ENCODE results near the gene CYP4F8. TPM values are rescaled to one million over a fixed set of nuclear protein-coding genes. Genes with fewer than 3 reads are reported as not detected.
A peak's percentile ranks its signal among the peaks of the same experiment; 100 is the strongest.
"Not testable (repeated sequence)": the region's sequence is repeated elsewhere in the genome, so short reads cannot be mapped to it uniquely, and the experiment has no call there.

CYP4F8 gene, protein sequence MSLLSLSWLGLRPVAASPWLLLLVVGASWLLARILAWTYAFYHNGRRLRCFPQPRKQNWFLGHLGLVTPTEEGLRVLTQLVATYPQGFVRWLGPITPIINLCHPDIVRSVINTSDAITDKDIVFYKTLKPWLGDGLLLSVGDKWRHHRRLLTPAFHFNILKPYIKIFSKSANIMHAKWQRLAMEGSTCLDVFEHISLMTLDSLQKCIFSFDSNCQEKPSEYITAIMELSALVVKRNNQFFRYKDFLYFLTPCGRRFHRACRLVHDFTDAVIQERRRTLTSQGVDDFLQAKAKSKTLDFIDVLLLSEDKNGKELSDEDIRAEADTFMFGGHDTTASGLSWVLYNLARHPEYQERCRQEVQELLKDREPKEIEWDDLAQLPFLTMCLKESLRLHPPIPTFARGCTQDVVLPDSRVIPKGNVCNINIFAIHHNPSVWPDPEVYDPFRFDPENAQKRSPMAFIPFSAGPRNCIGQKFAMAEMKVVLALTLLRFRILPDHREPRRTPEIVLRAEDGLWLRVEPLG
- not detected in 2 replicates for total RNA-seq (2014; rRNA removed; shearing (Covaris generic))
- polyA plus RNA-seq (2015; cell fraction: cytosol; rRNA removed) = not detected in 2 replicates
- polyA plus RNA-seq (2015; cell fraction: nucleus; rRNA removed) = not detected in 2 replicates

DNA sequence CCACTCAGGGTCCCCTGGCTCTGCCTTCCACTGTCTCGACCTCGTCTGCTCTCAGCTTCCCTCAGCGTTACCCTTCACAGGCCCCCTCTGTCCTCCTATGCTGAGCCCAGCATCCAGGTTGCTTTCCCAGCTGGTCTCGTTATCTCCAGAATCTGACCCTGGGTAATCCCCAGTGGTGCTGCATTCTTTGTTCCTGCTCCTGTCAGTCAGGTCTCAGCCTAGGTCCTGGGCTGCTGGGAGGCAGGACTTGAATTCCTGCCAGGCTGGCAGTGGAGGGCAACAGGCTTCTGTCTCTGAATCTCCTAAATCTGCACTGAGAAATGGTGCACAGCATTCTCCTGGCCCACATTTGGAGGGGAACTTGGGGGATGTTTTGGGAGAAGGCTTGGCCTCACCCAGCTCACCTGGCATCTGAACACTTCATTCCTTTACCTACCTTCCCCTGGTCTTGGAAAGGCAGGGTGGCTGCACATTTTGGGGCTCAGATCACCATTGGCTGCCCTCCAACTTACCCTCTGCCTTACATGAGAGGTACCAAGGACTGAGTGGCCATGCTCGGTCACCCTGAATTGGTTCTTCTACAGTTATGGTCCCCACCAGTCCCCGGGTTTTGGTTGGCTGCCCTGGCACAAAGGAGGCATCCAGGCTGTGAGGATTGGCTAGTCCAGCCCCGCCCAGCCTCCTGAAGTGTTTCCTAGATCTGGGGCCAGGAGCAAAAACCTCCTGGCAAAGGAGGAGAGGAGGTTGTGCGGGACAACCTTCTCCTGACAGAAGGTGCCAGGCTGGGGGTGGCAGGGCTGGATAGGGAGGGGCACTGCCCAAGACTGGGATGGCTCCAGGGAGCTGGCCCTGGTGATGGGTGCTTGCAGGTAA, at the start of gene CYP4F8:
CYP4F8 (plus strand) TSS at position 712 of the 873 bp plus-strand sequence. CDS start 399 bp downstream, outside the sequence.
- DNase-seq (ENCODE audit: low read depth) = no peak

DNA sequence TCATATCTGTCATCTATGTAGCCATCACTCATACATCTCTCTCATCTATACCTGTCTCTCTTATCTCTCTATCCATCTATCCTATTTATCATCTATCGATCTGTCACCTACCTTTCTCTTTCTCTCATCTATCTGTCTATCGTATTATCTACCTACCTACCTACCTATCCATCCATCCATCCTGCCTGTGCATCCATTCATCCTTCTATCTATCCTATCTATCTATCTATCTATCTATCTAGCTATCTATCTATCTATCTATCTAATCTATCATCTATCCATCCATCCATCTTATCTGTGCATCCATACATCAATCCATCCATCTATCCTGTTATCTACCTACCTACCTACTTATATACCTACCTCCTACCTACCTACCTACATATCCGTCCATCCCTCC, 44.6 kb upstream of the CYP4F8 start:
- no peak for DNase-seq (ENCODE audit: low read depth)

DNA sequence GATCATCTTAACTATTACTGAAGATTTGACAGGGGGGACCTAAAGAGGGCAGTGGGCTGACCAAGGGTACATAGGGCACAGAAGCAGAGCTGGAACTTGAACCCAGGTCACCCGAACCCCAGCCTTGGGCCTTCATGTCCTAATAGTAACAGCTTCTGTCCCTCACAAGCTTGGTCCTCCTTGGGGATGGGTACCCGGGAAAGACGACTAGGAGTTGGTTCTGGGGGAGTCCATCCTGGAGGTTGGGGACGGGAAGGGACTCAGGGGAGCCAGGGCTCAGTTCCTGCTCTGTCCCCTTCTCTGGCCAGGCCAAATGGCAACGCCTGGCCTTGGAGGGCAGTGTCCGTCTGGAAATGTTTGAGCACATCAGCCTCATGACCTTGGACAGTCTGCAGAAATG, 39.6 kb upstream of the CYP4F8 start:
- DNase-seq (ENCODE audit: low read depth) = no peak

DNA sequence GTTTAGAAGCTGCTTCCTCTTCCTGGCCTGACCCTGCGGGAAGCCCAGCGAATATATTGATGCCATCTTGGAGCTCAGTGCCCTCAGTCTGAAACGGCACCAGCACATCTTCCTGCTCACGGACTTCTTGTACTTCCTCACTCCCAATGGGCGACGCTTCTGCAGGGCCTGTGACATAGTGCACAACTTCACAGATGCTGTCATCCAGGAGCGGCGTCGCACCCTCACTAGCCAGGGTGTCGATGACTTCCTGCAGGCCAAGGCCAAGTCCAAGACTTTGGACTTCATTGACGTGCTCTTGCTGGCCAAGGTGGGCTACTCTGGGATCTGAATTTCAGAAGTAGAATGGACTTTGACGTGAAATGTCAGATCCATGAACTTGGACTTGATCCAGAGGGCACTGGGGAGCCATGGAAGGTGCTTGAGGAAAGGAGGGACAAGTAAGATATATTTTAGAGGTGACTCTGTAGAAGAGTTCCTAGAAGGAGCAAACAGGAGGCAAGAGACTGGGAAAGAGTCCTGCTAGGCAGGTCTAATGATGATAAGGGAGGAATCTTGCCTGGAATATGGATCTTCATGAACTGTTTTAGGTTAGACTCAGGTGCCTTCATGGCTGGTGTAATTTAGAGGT, 38.4 kb upstream of the CYP4F8 start:
- DNase-seq (ENCODE audit: low read depth) = no peak

DNA sequence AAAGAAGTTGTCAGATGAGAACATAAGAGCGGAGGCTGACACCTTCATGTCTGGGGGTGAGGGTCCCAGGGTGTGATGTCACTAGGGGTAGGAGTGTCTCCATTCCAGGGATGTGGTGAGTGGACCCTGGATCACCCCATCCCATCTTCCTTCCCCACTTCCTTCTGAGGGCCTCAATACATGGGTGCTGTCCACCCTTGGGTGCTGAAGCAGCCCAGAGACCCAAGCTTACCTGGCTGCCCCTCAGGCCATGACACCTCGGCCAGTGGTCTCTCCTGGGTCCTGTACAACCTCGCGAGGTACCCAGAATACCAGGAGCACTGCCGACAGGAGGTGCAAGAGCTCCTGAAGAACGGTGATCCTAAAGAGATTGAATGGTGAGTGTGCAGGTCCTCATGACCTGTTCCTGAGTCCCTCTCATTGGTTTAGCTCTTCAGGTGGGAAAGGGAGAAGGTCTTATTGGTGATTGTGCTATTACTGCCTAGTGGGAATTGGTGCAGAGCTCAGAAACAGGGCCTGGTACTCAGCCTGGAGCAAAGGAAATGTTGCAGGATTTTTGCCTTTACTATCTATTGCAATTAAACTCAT, 37.7 kb upstream of the CYP4F8 start:
- no peak for DNase-seq (ENCODE audit: low read depth)

DNA sequence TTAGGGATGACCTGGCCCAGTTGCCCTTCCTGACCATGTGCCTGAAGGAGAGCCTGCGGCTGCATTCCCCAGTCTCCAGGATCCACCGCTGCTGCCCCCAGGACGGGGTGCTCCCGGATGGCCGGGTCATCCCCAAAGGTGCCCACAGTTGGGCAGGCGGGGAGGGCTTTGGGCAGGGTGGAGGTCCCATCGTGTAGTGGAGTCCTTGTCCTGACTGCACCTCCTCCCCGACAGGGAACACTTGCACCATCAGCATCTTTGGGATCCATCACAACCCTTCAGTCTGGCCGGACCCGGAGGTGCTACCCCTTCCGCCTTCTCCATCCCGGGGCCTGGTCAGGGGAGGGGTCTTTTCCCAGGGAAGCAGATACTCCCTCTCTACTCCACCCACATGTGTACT, 31.7 kb upstream of the CYP4F8 start:
- DNase-seq (ENCODE audit: low read depth) = no peak

DNA sequence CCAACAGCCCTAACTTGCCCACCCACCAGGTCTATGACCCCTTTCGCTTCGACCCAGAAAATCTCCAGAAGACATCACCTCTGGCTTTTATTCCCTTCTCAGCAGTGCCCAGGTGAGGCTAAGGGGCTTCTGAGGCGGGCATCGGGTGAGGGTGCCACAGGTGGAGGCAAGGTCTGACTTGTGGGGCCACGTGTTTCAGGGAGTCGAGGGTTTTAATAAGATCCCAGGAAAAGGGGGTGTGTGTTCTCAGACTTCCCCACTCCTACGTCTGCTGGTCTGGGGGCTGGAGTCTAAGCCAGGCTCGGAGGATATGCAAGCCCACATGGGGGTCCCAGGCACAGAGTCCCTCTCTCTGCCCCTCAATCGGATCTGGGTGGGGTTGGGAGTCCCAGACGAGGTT, 30.9 kb upstream of the CYP4F8 start:
- no peak for DNase-seq (ENCODE audit: low read depth)

DNA sequence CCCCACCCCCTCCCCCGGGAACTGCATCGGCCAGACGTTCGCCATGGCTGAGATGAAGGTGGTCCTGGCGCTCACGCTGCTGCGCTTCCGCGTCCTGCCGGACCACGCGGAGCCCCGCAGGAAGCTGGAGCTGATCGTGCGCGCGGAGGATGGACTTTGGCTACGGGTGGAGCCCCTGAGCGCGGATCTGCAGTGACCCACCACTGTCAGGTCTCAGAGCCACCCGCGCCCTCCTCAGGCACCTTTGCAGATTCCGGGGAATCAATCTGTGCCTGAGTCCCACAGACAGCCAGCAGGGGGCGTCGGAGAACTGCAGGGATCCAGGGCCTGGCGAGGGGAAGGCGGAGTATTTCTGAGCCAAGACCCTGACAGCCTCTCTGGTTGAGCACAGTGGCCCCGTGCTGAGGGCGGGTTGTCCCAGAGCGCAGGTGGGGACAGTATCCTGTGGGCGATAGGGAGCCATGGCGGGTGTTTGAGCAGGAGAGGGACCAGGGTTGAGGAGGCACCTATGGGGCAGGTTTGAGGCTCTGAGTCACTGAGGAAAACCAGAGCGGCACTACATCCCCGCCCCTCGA, 30.4 kb upstream of the CYP4F8 start:
- peak; percentile 62 for DNase-seq (ENCODE audit: low read depth)

DNA sequence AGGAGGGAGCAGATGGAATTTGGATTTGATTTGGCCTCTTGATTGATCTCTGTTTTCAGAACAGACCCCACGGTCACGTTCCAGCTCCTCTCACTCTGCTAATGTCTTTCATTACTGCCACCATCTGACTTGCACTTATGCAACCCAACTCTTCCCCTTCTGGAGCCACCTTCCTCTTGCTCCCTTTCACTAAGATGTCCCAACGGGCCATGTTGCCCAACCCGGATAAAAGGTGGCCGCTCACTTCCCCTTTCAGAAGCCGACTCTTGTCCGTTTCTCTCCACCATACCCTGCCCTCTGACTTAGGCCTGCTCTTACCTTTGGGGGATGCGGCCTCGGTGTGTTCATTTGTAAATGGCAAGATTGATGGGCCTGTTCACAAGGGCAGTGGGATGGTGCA, 27.4 kb upstream of the CYP4F8 start:
- DNase-seq (ENCODE audit: low read depth) = no peak

DNA sequence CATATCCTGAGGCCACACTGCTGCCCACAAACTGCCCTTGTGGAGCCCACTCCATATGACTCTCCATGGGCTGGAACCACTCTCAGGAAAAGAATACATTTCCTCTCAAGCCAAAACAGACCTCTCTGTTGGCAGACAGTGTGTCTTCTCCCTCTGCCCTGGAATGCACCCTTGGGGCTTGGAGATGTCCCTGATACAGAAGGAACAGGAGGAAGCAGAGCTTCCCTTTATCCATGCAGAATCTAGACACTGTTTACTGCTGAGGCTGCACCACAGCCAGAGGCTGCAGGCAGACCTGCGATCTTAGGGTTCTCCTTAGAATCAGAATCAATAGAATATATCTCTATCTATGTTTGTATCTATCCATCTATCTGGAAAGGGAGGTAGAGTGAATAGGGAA, 26.8 kb upstream of the CYP4F8 start:
- DNase-seq (ENCODE audit: low read depth) = no peak

DNA sequence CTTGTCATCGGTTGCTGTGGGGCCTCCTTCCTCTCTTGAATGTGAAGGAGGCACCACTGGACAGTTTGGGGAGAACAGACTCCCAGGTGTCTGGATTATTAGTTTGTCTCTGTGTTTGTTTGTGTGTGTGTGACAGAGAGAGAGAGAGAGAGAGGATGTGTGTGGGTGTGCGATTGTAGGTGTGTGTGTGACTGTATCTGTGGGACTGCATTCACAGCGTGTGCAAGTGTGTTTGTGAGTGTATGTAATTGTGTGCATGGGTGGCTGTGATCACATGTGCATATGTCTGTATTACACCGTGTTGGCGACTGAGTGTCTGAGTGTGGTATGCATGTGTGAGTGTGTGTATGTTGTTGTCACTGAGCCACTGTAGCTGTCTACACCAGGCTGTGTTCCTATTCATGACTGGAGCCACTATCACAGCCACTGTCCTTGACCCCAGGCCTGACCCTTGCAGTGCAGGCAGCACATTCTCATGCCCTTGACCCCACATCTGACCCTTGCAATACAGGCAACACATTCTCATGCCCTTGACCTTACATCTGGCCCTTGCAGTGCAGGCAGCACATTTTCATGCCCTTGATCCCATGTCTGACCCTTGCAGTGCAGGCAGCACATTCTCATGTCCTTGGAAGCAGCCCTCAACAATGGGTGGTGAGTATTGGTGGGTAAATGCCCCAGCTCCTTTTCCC, 25.1 kb upstream of the CYP4F8 start:
- DNase-seq (ENCODE audit: low read depth) = no peak

DNA sequence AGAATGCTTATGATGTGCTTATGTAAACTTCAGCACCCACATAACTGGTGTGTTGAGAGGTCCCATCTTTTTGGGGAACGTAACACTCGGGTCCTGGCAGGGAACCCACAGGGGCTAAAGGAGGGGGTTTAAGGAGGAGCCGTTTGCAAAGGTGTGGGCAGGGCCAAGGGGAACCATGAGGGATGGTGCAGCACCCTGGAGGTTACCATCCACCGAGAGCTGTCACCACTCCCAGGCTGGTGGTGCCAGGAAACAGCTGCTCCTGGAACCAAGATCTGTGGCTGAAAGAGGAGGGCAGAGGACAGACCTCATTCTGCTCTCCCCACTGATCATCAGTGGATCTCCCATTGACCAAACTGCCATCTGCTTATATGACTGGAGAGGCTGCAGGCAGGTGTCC, 23.2 kb upstream of the CYP4F8 start:
- no peak for DNase-seq (ENCODE audit: low read depth)

DNA sequence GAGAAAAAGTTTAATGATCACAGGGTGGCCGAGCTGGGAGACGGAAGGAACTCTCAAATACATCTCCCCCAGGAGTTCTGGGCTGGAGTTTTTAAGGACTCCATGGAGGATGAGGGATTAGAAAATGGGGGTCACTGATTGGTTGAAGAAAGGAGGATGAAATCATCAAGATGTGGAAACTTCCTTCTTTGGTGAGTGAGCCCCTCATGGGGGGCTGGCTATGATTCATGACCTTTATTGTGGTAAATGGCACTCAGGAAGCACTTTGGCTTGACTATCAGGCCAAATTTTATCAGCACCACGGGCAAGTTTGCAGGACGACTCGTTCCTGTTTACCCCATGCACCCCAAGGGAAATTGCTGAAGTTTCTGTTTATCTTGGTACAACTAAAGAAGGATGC, 22.5 kb upstream of the CYP4F8 start:
- not testable (repeated sequence) for DNase-seq (ENCODE audit: low read depth)

DNA sequence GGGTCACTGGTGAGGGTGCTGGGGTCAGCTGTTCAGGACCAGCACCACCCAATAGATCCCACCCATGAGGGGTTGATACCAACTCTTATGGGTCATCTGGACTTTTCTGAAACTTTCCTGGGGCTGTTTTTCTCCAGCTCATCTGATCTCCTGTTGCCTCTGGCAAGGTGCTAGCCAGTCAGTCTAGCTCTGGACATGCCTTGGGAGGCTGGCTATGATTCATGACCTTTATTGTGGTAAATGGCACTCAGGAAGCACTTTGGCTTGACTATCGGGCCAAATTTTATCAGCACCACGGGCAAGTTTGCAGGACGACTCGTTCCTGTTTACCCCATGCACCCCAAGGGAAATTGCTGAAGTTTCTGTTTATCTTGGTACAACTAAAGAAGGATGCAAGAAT, 21.3 kb upstream of the CYP4F8 start:
- DNase-seq (ENCODE audit: low read depth) = not testable (repeated sequence)

DNA sequence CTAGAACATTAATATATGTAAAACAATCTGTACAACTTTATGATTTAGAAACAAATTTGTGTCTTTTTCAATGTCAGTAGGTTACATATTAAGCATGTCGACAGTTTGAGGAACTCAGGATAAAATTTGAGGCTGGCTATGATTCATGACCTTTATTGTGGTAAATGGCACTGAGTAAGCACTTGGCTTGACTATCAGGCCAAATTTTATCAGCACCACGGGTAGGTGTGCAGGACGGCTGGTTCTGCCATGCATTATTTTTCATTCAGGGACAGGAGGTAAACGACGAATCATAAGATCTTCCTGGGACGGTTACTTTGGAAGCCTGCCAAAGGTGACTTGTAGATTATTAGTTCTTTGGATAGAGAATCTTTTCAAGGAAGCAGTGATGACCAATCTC, 19.9 kb upstream of the CYP4F8 start:
- no peak for DNase-seq (ENCODE audit: low read depth)

DNA sequence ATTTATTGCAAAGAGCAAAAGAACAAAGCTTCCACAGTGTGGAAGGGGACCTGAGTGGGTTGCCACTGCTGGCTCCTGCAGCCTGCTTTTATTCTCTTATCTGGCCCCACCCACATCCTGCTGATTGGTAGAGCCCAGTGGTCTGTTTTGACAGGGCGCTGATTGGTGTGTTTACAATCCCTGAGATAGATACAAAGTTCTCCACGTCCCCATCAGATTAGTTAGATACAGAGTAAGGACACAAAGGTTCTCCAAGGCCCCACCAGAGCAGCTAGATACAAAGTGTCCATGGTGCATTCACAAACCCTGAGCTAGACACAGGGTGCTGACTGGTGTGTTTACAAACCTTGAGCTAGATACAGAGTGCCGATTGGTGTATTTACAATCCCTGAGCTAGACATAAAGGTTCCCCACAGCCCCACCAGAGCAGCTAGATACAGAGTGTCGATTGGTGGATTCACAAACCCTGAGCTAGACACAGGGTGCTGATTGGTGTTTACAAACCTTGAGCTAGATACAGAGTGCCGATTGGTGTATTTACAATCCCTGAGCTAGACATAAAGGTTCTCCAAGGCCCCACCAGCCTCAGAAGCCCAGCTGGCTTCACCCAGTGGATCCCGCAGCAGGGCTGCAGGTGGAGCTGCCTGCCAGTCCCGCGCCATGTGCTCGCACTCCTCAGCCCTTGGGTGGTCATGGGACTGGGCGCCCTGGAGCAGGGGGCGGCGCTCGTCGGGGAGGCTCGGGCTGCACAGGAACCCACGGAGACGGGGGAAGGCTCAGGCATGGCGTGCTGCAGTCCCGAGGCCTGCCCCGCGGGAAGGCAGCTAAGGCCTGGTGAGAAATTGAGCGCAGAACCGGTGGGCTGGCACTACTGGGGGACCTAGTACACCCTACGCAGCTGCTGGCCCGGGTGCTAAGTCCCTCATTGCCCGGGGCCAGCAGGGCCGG, 6.8 kb upstream of the CYP4F8 start:
- DNase-seq (ENCODE audit: low read depth) = not testable (repeated sequence)

DNA sequence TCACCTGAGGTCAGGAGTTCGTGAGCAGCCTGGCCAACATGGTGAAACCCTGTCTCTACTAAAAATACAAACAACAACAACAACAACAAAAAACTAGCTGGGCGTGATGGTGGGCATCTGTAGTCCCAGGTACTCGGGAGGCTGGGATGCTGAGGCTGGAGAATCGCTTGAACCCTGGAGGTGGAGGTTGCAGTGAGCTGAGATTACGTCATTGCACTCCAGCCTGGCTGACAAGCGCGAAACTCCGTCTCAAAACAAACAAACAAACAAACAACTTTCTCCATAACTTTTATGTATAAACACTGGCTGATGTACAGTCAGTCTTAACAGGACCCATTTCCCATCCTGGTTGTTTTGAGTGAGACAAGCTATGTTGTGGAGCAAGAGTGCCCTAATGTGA, 5.8 kb upstream of the CYP4F8 start:
- DNase-seq (ENCODE audit: low read depth) = no peak

DNA sequence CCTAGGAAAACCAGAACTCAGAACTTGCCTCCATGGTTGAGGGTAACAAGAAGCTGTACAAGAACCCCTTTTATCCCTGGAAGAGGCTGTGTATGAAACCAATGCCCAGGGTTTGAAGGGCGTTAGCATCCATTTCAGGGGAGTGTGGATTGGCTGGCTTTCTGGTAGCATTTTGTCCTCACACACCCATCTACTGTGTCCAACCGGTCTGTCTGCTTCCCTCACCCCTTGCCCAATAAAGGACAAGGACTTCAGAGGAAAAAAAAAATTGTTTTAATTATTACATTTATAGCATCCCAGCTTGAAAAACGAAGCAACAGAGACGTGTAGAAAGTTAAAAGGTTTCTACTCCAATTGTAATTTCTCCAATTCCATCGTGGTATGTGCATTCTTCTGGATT, 2.7 kb upstream of the CYP4F8 start:
- DNase-seq (ENCODE audit: low read depth) = no peak

DNA sequence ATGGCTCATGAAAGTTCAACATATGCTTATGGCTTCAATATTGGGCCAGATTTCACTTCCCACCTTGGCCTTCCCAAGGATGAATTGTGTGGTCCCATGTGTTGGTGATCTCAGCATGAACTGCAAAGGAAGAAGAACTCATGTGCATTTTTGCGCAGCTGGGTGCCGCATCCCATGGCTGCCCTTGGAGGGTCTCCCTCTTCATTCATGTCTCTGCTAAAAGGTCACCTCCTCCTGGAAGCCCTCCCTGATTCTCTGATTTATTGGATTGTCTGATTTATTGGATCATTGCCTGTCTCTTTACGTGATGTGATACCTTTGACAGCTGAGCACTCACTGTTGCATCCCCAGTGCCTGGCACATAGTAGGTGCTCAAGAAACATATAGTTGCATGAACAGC, 1.7 kb upstream of the CYP4F8 start:
- no peak for DNase-seq (ENCODE audit: low read depth)

All from HT1080 (cell line).